ENCODE data around the gene SNAPC1.
A peak's percentile ranks its signal among the peaks of the same experiment; 100 is the strongest.

SNAPC1 gene

GRCh38 chr14:61797309-61797708, 35.1 kb downstream of the SNAPC1 start:
- no peak for DNase-seq (ENCODE audit: low spot score)
- in situ Hi-C loops (cut with MboI; ENCODE audit: low sequenced_read_pairs, unreplicated experiment), result no loop called here
- no peak for TF ChIP-seq CTCF (IDR thresholded peaks at IDR 0.05; ENCODE audit: borderline replicate concordance, control extremely low read depth, extremely low read depth, insufficient read depth, missing control alignments)

- no peak for DNase-seq (ENCODE audit: low spot score)
- no peak for TF ChIP-seq CTCF (IDR thresholded peaks at IDR 0.05; ENCODE audit: borderline replicate concordance, control extremely low read depth, extremely low read depth, insufficient read depth, missing control alignments)
- in situ Hi-C loops (cut with MboI; ENCODE audit: low sequenced_read_pairs, unreplicated experiment), result no loop called here
Measured at GRCh38 chr14:61802010-61802568, 39.9 kb downstream of the SNAPC1 start.

DNA sequence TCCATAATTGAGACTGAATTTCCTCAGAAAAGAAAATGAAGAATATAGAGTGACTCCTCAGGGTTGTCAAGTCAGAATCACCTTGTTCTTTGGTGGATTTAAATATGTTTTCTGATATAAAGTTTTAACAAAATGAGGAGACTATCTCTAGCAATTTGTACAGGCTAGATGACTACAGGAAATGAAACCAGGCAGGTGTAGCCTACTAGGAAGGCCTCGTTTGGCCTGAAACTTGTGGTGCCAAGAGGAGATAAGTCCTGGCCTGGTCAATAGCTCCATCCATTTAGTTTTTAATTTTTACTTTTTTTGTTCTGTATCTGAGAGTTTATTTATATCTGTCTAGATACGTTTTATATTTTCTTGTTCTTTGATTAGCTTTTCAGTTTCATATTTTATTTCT, 41.5 kb downstream of the SNAPC1 start:
- no peak for DNase-seq (ENCODE audit: low spot score)
- in situ Hi-C loops (cut with MboI; ENCODE audit: low sequenced_read_pairs, unreplicated experiment), result no loop called here
- TF ChIP-seq CTCF (IDR thresholded peaks at IDR 0.05; ENCODE audit: borderline replicate concordance, control extremely low read depth, extremely low read depth, insufficient read depth, missing control alignments), result no peak

- DNase-seq (ENCODE audit: low spot score), result no peak
- in situ Hi-C loops (cut with MboI; ENCODE audit: low sequenced_read_pairs, unreplicated experiment), result no loop called here
- no peak for TF ChIP-seq CTCF (IDR thresholded peaks at IDR 0.05; ENCODE audit: borderline replicate concordance, control extremely low read depth, extremely low read depth, insufficient read depth, missing control alignments)
Measured at GRCh38 chr14:61805451-61805850, 43.2 kb downstream of the SNAPC1 start.

- in situ Hi-C loops (cut with MboI; ENCODE audit: low sequenced_read_pairs, unreplicated experiment), result no loop called here
- no peak for DNase-seq (ENCODE audit: low spot score)
- no peak for TF ChIP-seq CTCF (IDR thresholded peaks at IDR 0.05; ENCODE audit: borderline replicate concordance, control extremely low read depth, extremely low read depth, insufficient read depth, missing control alignments)
Measured at GRCh38 chr14:61811882-61812346, 49.7 kb downstream of the SNAPC1 start.

- peak; percentile 50 for DNase-seq (ENCODE audit: low spot score)
- no peak for TF ChIP-seq CTCF (IDR thresholded peaks at IDR 0.05; ENCODE audit: borderline replicate concordance, control extremely low read depth, extremely low read depth, insufficient read depth, missing control alignments)
- in situ Hi-C loops (cut with MboI; ENCODE audit: low sequenced_read_pairs, unreplicated experiment), result no loop called here
Measured at GRCh38 chr14:61812347-61813095, 50.3 kb downstream of the SNAPC1 start, which contains the start of gene SYT16. TSS of gene SYT16 (plus strand) at chr14:61812703.
